ENCODE measurements around the gene PLEKHA1.

DNA sequence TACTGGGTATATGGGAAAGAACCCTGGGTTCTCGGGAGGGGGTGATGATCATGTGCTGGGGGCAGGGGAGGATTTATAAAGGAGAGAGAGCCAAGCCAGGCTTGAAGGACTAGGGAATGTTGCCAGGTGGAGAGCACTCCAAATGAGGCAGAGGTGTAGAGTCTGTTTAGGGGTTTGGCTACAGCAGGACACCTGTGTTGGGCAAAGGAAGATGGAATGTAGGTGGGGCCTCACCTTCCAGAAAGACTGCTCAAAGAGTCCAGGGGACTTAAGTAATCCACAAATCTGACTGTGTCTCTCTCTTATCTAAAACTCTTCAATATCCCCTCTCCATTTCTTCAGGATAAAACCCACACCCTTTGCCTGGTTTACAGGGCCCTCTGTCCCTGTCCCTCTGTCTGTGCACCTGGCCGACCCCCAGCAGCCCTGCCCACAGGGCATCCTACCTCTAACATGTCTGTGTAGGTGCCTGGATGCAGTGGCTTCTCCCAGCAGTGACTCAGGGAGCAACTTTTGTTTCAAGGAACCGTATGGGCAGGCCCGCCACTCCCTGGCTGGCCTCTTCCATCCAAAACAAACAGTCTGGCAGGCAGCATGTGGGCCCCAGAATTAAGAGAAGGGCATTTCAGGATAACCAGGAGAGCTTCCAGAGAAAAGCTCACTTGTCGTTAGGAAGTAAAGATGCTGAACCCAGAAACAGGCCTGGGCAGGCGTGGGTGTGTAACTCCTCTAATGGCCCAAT, 10.6 kb upstream of the PLEKHA1 start:
- no peak for TF ChIP-seq POLR2AphosphoS5 (IDR thresholded peaks at IDR 0.05; ENCODE audit: insufficient read depth in 1 of 2, low read depth in 1 of 2)
- TF ChIP-seq, protein P1, sequence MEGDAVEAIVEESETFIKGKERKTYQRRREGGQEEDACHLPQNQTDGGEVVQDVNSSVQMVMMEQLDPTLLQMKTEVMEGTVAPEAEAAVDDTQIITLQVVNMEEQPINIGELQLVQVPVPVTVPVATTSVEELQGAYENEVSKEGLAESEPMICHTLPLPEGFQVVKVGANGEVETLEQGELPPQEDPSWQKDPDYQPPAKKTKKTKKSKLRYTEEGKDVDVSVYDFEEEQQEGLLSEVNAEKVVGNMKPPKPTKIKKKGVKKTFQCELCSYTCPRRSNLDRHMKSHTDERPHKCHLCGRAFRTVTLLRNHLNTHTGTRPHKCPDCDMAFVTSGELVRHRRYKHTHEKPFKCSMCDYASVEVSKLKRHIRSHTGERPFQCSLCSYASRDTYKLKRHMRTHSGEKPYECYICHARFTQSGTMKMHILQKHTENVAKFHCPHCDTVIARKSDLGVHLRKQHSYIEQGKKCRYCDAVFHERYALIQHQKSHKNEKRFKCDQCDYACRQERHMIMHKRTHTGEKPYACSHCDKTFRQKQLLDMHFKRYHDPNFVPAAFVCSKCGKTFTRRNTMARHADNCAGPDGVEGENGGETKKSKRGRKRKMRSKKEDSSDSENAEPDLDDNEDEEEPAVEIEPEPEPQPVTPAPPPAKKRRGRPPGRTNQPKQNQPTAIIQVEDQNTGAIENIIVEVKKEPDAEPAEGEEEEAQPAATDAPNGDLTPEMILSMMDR (IDR thresholded peaks at IDR 0.05): no peak
